Memory B cell (primary cell): ENCODE data around the gene PTPN12.
A peak's percentile ranks its signal among the peaks of the same experiment; 100 is the strongest.
"Not testable (repeated sequence)": the region's sequence is repeated elsewhere in the genome, so short reads cannot be mapped to it uniquely, and the experiment has no call there.

Source experiments
- ATAC-seq: fragments of 150-1000 bp; cut with Tn5 transposase; 2 replicates; pipeline ENCODE4 v1.10.0; 2021; ENCODE audit warnings: low read depth, mild to moderate bottlenecking, moderate library complexity
- DNase-seq, 2 donors: peaks; one replicate each; pipeline ENCODE4 v3.0.0; 2022; ENCODE audit warnings: low spot score in 2 of 2
- H3K27ac Mint-ChIP-seq: one replicate; pipeline ENCODE4 v1.8.0; 2022; ENCODE audit warnings: mild to moderate bottlenecking, moderate library complexity, mixed read lengths
- H3K27me3 Mint-ChIP-seq: one replicate; pipeline ENCODE4 v1.8.0; 2022; ENCODE audit warnings: mixed read lengths
- H3K36me3 Mint-ChIP-seq: one replicate; pipeline ENCODE4 v1.8.0; 2022; ENCODE audit warnings: mild to moderate bottlenecking, mixed read lengths
- H3K4me1 Mint-ChIP-seq: one replicate; pipeline ENCODE4 v1.8.0; 2022; ENCODE audit warnings: mixed read lengths
- H3K4me3 Mint-ChIP-seq: one replicate; pipeline ENCODE4 v1.8.0; 2022; ENCODE audit warnings: mild to moderate bottlenecking, moderate library complexity, mixed read lengths
- H3K9me3 Mint-ChIP-seq: one replicate; pipeline ENCODE4 v1.8.0; 2022; ENCODE audit warnings: mixed read lengths

PTPN12 gene

GRCh38 chr7:77537136-77537777, at the start of gene PTPN12:
Gene PTPN12, plus strand, starts transcription at chr7:77537295. Its CDS starts 252 bp downstream, at chr7:77537547.
- DNase-seq (peak in 1 of 2 donors; percentile 54), ATAC-seq (peak; percentile 25)
- H3K4me3 Mint-ChIP-seq: peak within 1 kb of the TSS; percentile 98
- no peaks in the 10 kb centered on the region for H3K27me3 Mint-ChIP-seq
- no peaks in the 10 kb centered on the region for H3K36me3 Mint-ChIP-seq
- H3K27ac Mint-ChIP-seq: peak within 1 kb of the TSS; percentile 91
- H3K4me1 Mint-ChIP-seq: peaks cover 15% of the 10 kb centered on the region
- H3K9me3 Mint-ChIP-seq: no peaks in the 10 kb centered on the region

- H3K9me3 Mint-ChIP-seq: peaks cover 2% of the 10 kb centered on the region
- ATAC-seq (no peak), DNase-seq (no peak)
- peaks cover 5% of the 10 kb centered on the region for H3K36me3 Mint-ChIP-seq
- no peaks in the 10 kb centered on the region for H3K4me1 Mint-ChIP-seq
- H3K27ac Mint-ChIP-seq: no peak overlapping the region
- H3K4me3 Mint-ChIP-seq: no peak overlapping the region
- H3K27me3 Mint-ChIP-seq: peaks cover 4% of the 10 kb centered on the region
Measured at GRCh38 chr7:77488986-77489385, 48.1 kb upstream of the PTPN12 start.

GRCh38 chr7:77497079-77497478, 40.0 kb upstream of the PTPN12 start:
- no peak overlapping the region for H3K27ac Mint-ChIP-seq
- peaks cover 10% of the 10 kb centered on the region for H3K4me1 Mint-ChIP-seq
- peaks cover 7% of the 10 kb centered on the region for H3K36me3 Mint-ChIP-seq
- DNase-seq (no peak), ATAC-seq (no peak)
- peaks cover 6% of the 10 kb centered on the region for H3K9me3 Mint-ChIP-seq
- H3K27me3 Mint-ChIP-seq: peaks cover 1% of the 10 kb centered on the region
- H3K4me3 Mint-ChIP-seq: no peak overlapping the region

GRCh38 chr7:77498659-77499379, 38.3 kb upstream of the PTPN12 start:
- Mint-ChIP-seq H3K27me3 (peaks cover 1% of the 10 kb centered on the region), H3K9me3 (peaks cover 3% of the 10 kb centered on the region), H3K27ac (peak overlapping the region; percentile 25), H3K4me1 (peaks cover 10% of the 10 kb centered on the region), H3K36me3 (peaks cover 1% of the 10 kb centered on the region), H3K4me3 (no peak overlapping the region)
- DNase-seq (no peak), ATAC-seq (peak; percentile 39)

GRCh38 chr7:77501192-77501515, 35.9 kb upstream of the PTPN12 start:
- no peak for DNase-seq
- no peaks in the 10 kb centered on the region for H3K27me3 Mint-ChIP-seq
- H3K9me3 Mint-ChIP-seq: no peaks in the 10 kb centered on the region
- no peaks in the 10 kb centered on the region for H3K36me3 Mint-ChIP-seq
- no peak for ATAC-seq
- peaks cover 10% of the 10 kb centered on the region for H3K4me1 Mint-ChIP-seq
- H3K27ac Mint-ChIP-seq: no peak overlapping the region
- H3K4me3 Mint-ChIP-seq: no peak overlapping the region

GRCh38 chr7:77504951-77505350, 32.1 kb upstream of the PTPN12 start:
- H3K4me1 Mint-ChIP-seq: no peaks in the 10 kb centered on the region
- H3K9me3 Mint-ChIP-seq: no peaks in the 10 kb centered on the region
- no peaks in the 10 kb centered on the region for H3K36me3 Mint-ChIP-seq
- DNase-seq (no peak), ATAC-seq (no peak)
- no peaks in the 10 kb centered on the region for H3K27me3 Mint-ChIP-seq
- no peak overlapping the region for H3K4me3 Mint-ChIP-seq
- no peak overlapping the region for H3K27ac Mint-ChIP-seq

- DNase-seq (no peak), ATAC-seq (no peak)
- H3K4me1 Mint-ChIP-seq: no peaks in the 10 kb centered on the region
- H3K9me3 Mint-ChIP-seq: no peaks in the 10 kb centered on the region
- no peak overlapping the region for H3K4me3 Mint-ChIP-seq
- no peak overlapping the region for H3K27ac Mint-ChIP-seq
- no peaks in the 10 kb centered on the region for H3K36me3 Mint-ChIP-seq
- no peaks in the 10 kb centered on the region for H3K27me3 Mint-ChIP-seq
Measured at GRCh38 chr7:77506899-77507298, 30.2 kb upstream of the PTPN12 start.

- H3K27ac Mint-ChIP-seq, H3K27me3 Mint-ChIP-seq, H3K36me3 Mint-ChIP-seq, H3K4me3 Mint-ChIP-seq, H3K9me3 Mint-ChIP-seq, ATAC-seq, DNase-seq, H3K4me1 Mint-ChIP-seq: not testable (repeated sequence)
Measured at GRCh38 chr7:77513002-77513670, 24.0 kb upstream of the PTPN12 start.

- no peak for DNase-seq
- Mint-ChIP-seq H3K27ac (no peak overlapping the region), H3K4me3 (no peak overlapping the region), H3K9me3 (no peaks in the 10 kb centered on the region), H3K36me3 (no peaks in the 10 kb centered on the region), H3K4me1 (no peaks in the 10 kb centered on the region), H3K27me3 (no peaks in the 10 kb centered on the region)
- no peak for ATAC-seq
Measured at GRCh38 chr7:77516085-77516484, 21.0 kb upstream of the PTPN12 start.

GRCh38 chr7:77520261-77520660, 16.8 kb upstream of the PTPN12 start:
- Mint-ChIP-seq H3K36me3 (no peaks in the 10 kb centered on the region), H3K4me3 (no peak overlapping the region), H3K27ac (no peak overlapping the region), H3K27me3 (no peaks in the 10 kb centered on the region), H3K4me1 (peaks cover 2% of the 10 kb centered on the region), H3K9me3 (no peaks in the 10 kb centered on the region)
- ATAC-seq (no peak), DNase-seq (no peak)

- not testable (repeated sequence) for DNase-seq, H3K4me3 Mint-ChIP-seq, H3K27me3 Mint-ChIP-seq, H3K27ac Mint-ChIP-seq, H3K9me3 Mint-ChIP-seq, H3K4me1 Mint-ChIP-seq, ATAC-seq, H3K36me3 Mint-ChIP-seq
Measured at GRCh38 chr7:77521537-77521936, 15.6 kb upstream of the PTPN12 start.

GRCh38 chr7:77524731-77525130, 12.4 kb upstream of the PTPN12 start:
- ATAC-seq (no peak), DNase-seq (no peak)
- no peaks in the 10 kb centered on the region for H3K36me3 Mint-ChIP-seq
- H3K27me3 Mint-ChIP-seq: no peaks in the 10 kb centered on the region
- no peak overlapping the region for H3K4me3 Mint-ChIP-seq
- no peak overlapping the region for H3K27ac Mint-ChIP-seq
- H3K4me1 Mint-ChIP-seq: peaks cover 9% of the 10 kb centered on the region
- no peaks in the 10 kb centered on the region for H3K9me3 Mint-ChIP-seq

- H3K4me1 Mint-ChIP-seq: peaks cover 12% of the 10 kb centered on the region
- H3K4me3 Mint-ChIP-seq: no peak overlapping the region
- H3K36me3 Mint-ChIP-seq: no peaks in the 10 kb centered on the region
- H3K27me3 Mint-ChIP-seq: no peaks in the 10 kb centered on the region
- no peaks in the 10 kb centered on the region for H3K9me3 Mint-ChIP-seq
- ATAC-seq: no peak
- DNase-seq: no peak
- no peak overlapping the region for H3K27ac Mint-ChIP-seq
Measured at GRCh38 chr7:77525231-77525630, 11.9 kb upstream of the PTPN12 start.

GRCh38 chr7:77528368-77528767, 8.7 kb upstream of the PTPN12 start:
- peak overlapping the region; percentile 54 for H3K27ac Mint-ChIP-seq
- H3K27me3 Mint-ChIP-seq: no peaks in the 10 kb centered on the region
- ATAC-seq (no peak), DNase-seq (no peak)
- H3K4me3 Mint-ChIP-seq: no peak overlapping the region
- no peaks in the 10 kb centered on the region for H3K36me3 Mint-ChIP-seq
- no peaks in the 10 kb centered on the region for H3K9me3 Mint-ChIP-seq
- H3K4me1 Mint-ChIP-seq: peaks cover 21% of the 10 kb centered on the region
